Measurements from ENCODE around the gene DECR2. TPM values are rescaled to one million over a fixed set of nuclear protein-coding genes. Genes with fewer than 3 reads are reported as not detected.

The DECR2 gene
- total RNA-seq, 4 donors from 2014 or later: 3.1 to 13.5 (median 9.5) TPM

- no peak overlapping the region for H3K27ac ChIP-seq
- DNase-seq: no peak
- H3K4me3 ChIP-seq (replicated peaks in 1 of 3): no peak overlapping the region
- H3K27me3 ChIP-seq: no peaks in the 10 kb centered on the region
- no peaks in the 10 kb centered on the region for H3K9me3 ChIP-seq
- no peak for TF ChIP-seq POLR2A (IDR thresholded peaks at IDR 0.05)
- TF ChIP-seq CTCF (IDR thresholded peaks at IDR 0.05): no peak
- 91 to 94% methylated on average over 15 to 21 of the region's 29 CpGs for WGBS, 2 donors
- peaks cover 6 to 17% of the 10 kb centered on the region in 2 donors for H3K4me1 ChIP-seq
- intact Hi-C loops (cut with DNase I): no loop called here
- peaks cover 23 to 26% of the 10 kb centered on the region in 2 donors for H3K36me3 ChIP-seq
Measured at GRCh38 chr16:368388-369158, 33.1 kb upstream of the DECR2 start.

DNA sequence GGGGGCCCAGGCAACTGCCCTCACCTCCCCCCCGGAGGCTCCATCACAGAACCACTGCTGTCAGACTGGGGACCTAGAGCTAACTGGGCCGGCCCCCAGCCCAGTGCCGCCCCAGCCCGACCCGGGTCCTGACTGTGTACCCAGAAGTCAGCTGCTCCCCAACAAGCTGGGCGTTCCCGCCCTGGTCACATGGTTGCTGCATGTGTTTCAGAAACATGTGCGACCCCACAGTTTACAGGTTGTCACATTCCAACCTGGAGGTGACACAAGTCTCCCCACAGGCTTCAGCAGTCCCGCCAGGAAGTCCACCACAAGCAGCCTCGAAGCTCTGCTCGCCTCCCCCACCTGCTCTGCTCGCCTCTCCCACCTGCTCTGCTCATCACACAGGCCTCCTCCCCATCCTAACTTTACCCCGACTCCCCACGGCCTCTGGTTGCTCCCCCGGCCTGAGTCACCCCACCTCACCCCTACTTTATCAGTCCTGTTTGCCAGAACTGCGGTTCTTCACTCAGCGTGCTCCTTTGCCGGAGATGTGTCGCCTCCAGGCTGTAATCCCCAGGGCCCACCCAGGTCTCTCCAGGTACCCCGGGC is 32.3 kb upstream of the DECR2 start:
- no peak for DNase-seq
- Histone ChIP-seq H3K27ac (no peak overlapping the region), H3K4me3 (replicated peaks in 1 of 3) (peak overlapping the region in 1 of 3 donors; percentile 43), H3K27me3 (no peaks in the 10 kb centered on the region), H3K9me3 (no peaks in the 10 kb centered on the region), H3K4me1 (peaks cover 6 to 17% of the 10 kb centered on the region in 2 donors), H3K36me3 (peaks cover 23 to 33% of the 10 kb centered on the region in 2 donors)
- 86 to 88% methylated on average over 18 to 20 of the region's 20 CpGs for WGBS, 2 donors
- intact Hi-C loops (cut with DNase I): no loop called here
- TF ChIP-seq CTCF (IDR thresholded peaks at IDR 0.05) (no peak), POLR2A (IDR thresholded peaks at IDR 0.05) (no peak)

DNA sequence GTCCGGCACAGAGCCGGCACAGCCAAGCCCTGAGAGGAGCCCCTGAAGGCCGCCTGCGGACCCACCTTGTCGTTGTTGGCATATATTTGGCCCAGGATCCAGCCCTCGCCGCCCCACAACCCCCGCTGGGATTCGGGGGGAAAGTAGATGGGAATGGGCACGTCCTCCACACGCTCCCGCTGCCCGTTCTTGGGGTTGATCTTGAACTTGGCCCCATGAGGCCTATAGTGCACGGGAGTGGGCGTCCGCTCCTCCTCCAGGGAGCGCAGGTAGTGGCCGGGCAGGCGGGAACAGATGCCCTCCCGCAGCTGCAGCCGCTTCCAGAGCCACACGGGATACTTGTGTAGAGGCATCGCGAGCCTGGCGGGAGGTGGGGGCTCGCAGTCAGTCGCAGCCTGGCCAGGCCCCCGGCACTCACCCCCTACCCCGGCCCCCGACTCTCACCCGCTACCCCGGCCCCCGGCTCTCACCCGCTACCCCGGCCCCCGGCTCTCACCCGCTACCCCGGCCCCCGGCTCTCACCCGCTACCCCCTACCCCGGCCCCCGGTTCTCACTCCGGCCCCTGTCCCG is 31.7 kb upstream of the DECR2 start:
- no peak overlapping the region for H3K27ac ChIP-seq
- H3K27me3 ChIP-seq: no peaks in the 10 kb centered on the region
- WGBS, 2 donors: 13 to 47% methylated on average over 10 to 15 of the region's 44 CpGs
- no peak for DNase-seq
- peaks cover 28 to 38% of the 10 kb centered on the region in 2 donors for H3K36me3 ChIP-seq
- H3K4me3 ChIP-seq (replicated peaks in 1 of 3): peak overlapping the region in 1 of 3 donors; percentile 43
- peaks cover 6 to 17% of the 10 kb centered on the region in 2 donors for H3K4me1 ChIP-seq
- TF ChIP-seq POLR2A (IDR thresholded peaks at IDR 0.05): no peak
- no peak for TF ChIP-seq CTCF (IDR thresholded peaks at IDR 0.05)
- no peaks in the 10 kb centered on the region for H3K9me3 ChIP-seq
- intact Hi-C loops (cut with DNase I): no loop called here

GRCh38 chr16:370443-370842 is 31.2 kb upstream of the DECR2 start, which contains the start of gene MRPL28:
MRPL28 (minus strand) TSS chr16:370538; CDS start chr16:370218, 320 bp downstream.
- Histone ChIP-seq H3K36me3 (peaks cover 30 to 42% of the 10 kb centered on the region in 2 donors), H3K4me1 (peaks cover 6 to 17% of the 10 kb centered on the region in 2 donors), H3K9me3 (no peaks in the 10 kb centered on the region), H3K27me3 (no peaks in the 10 kb centered on the region), H3K27ac (peak within 1 kb of the TSS in 1 of 3 donors; percentile 51), H3K4me3 (replicated peaks in 1 of 3) (peak within 1 kb of the TSS in 1 of 3 donors; percentile 43)
- peak; percentile 94 to 95 for DNase-seq
- WGBS, 2 donors: 2 to 3% methylated on average over 19 to 22 of the region's 30 CpGs
- intact Hi-C loops (cut with DNase I): no loop called here
- TF ChIP-seq CTCF (IDR thresholded peaks at IDR 0.05) (no peak), POLR2A (IDR thresholded peaks at IDR 0.05) (peak in 1 of 2 donors; percentile 46)

Measured in thyroid gland (tissue), 4 donors.